ENCODE results near the gene NOS2.
"Not testable (repeated sequence)": the region's sequence is repeated elsewhere in the genome, so short reads cannot be mapped to it uniquely, and the experiment has no call there.

Gene NOS2

DNA sequence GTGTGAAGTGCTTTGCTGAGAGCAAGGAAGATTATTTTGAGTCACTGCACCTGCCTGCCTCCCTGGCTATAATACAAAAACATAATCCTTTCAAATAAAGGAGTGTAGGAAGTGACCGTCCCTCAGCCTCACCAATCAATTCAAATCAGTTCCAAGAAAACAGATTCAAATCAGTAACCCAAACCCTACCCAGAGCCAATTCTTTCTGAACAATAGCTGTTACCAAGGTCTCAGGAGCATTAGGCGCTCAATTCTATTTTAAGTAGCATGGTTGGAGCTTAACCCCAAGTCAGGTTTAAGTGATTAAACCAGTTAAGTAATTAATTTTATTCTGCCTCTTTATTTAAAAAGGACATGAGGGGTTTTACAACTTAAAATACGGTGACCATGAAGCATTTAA, 38.3 kb upstream of the NOS2 start:
- not testable (repeated sequence) for H3K79me2 ChIP-seq (ENCODE audit: insufficient read depth, low read length); H4K20me1 ChIP-seq (ENCODE audit: insufficient read depth, low read length); H3K4me3 ChIP-seq (ENCODE audit: low read depth, low read length, poor library complexity, severe bottlenecking); H2AFZ ChIP-seq (ENCODE audit: low read length); H3K9me3 ChIP-seq (ENCODE audit: low read length); H3K9ac ChIP-seq (ENCODE audit: low read length); H3F3A ChIP-seq (ENCODE audit: insufficient read depth, low read length); H3K4me2 ChIP-seq (ENCODE audit: low read length); H3K27me3 ChIP-seq (ENCODE audit: insufficient read depth, low read length); H3K36me3 ChIP-seq (ENCODE audit: insufficient read depth, low read length); H3K9me2 ChIP-seq (ENCODE audit: low read depth, low read length); H3K27ac ChIP-seq (ENCODE audit: low read depth, low read length, poor library complexity, severe bottlenecking); H3K4me1 ChIP-seq (ENCODE audit: insufficient read depth, low read length, severe bottlenecking)

- not testable (repeated sequence) for H3K27ac ChIP-seq (ENCODE audit: low read depth, low read length, poor library complexity, severe bottlenecking); H2AFZ ChIP-seq (ENCODE audit: low read length); H4K20me1 ChIP-seq (ENCODE audit: insufficient read depth, low read length); H3K36me3 ChIP-seq (ENCODE audit: insufficient read depth, low read length); H3K27me3 ChIP-seq (ENCODE audit: insufficient read depth, low read length); H3K9me2 ChIP-seq (ENCODE audit: low read depth, low read length); H3K4me3 ChIP-seq (ENCODE audit: low read depth, low read length, poor library complexity, severe bottlenecking); H3K9me3 ChIP-seq (ENCODE audit: low read length); H3K4me2 ChIP-seq (ENCODE audit: low read length); H3K79me2 ChIP-seq (ENCODE audit: insufficient read depth, low read length); H3K4me1 ChIP-seq (ENCODE audit: insufficient read depth, low read length, severe bottlenecking); H3K9ac ChIP-seq (ENCODE audit: low read length); H3F3A ChIP-seq (ENCODE audit: insufficient read depth, low read length)
Observed at GRCh38 chr17:27837769-27838168, 37.4 kb upstream of the NOS2 start.

DNA sequence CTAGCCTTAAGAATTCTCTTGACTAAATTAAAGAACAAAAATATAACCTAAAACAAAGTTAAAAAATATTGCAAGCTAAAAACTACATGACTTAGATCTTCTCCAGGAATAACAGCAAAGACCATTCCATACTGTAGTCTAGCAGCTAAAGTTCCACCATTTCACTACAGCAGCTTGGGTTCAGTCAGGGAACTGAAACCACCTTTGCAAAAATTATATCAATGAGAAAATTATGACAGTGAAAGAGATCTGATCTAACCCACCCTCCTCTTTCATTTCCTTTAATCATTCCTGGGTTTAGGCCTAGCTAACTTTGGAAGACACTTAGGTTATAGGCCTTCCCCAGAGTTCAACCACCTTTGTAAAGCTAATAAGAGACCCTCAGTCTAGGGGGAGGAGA, 36.3 kb upstream of the NOS2 start:
- Histone ChIP-seq H3K27me3 (ENCODE audit: insufficient read depth, low read length) (peaks cover 3% of the 10 kb centered on the region; the same call in 1 of the 2 replicates), H3K79me2 (ENCODE audit: insufficient read depth, low read length) (no peaks in the 10 kb centered on the region), H3K9me2 (ENCODE audit: low read depth, low read length) (no peaks in the 10 kb centered on the region), H3K9me3 (ENCODE audit: low read length) (no peaks in the 10 kb centered on the region), H3F3A (ENCODE audit: insufficient read depth, low read length) (no peaks in the 10 kb centered on the region), H2AFZ (ENCODE audit: low read length) (no peak overlapping the region), H3K4me2 (ENCODE audit: low read length) (no peak overlapping the region), H4K20me1 (ENCODE audit: insufficient read depth, low read length) (no peaks in the 10 kb centered on the region), H3K9ac (ENCODE audit: low read length) (no peak overlapping the region), H3K4me1 (ENCODE audit: insufficient read depth, low read length, severe bottlenecking) (no peaks in the 10 kb centered on the region), H3K4me3 (ENCODE audit: low read depth, low read length, poor library complexity, severe bottlenecking) (no peak overlapping the region), H3K36me3 (ENCODE audit: insufficient read depth, low read length) (no peaks in the 10 kb centered on the region), H3K27ac (ENCODE audit: low read depth, low read length, poor library complexity, severe bottlenecking) (no peak overlapping the region)
- no peak for TF ChIP-seq CTCF (IDR thresholded peaks at IDR 0.05; ENCODE audit: low read length)

- Histone ChIP-seq H3K4me2 (ENCODE audit: low read length) (no peak overlapping the region), H3K27me3 (ENCODE audit: insufficient read depth, low read length) (no peaks in the 10 kb centered on the region), H3F3A (ENCODE audit: insufficient read depth, low read length) (no peaks in the 10 kb centered on the region), H3K36me3 (ENCODE audit: insufficient read depth, low read length) (no peaks in the 10 kb centered on the region), H3K79me2 (ENCODE audit: insufficient read depth, low read length) (no peaks in the 10 kb centered on the region), H3K4me1 (ENCODE audit: insufficient read depth, low read length, severe bottlenecking) (no peaks in the 10 kb centered on the region), H4K20me1 (ENCODE audit: insufficient read depth, low read length) (no peaks in the 10 kb centered on the region), H3K9ac (ENCODE audit: low read length) (no peak overlapping the region), H3K27ac (ENCODE audit: low read depth, low read length, poor library complexity, severe bottlenecking) (no peak overlapping the region), H2AFZ (ENCODE audit: low read length) (no peak overlapping the region), H3K9me2 (ENCODE audit: low read depth, low read length) (no peaks in the 10 kb centered on the region), H3K9me3 (ENCODE audit: low read length) (no peaks in the 10 kb centered on the region), H3K4me3 (ENCODE audit: low read depth, low read length, poor library complexity, severe bottlenecking) (no peak overlapping the region)
- TF ChIP-seq EZH2 (IDR thresholded peaks at IDR 0.05; ENCODE audit: borderline replicate concordance, low read length), result no peak
- no peak for TF ChIP-seq CTCF (IDR thresholded peaks at IDR 0.05; ENCODE audit: low read length)
Observed at GRCh38 chr17:27834571-27834970, 34.2 kb upstream of the NOS2 start.
